Left ventricle myocardium superior (tissue), 1 donor: Measurements from ENCODE around the gene PSORS1C1. TPM values are rescaled to one million over a fixed set of nuclear protein-coding genes. Genes with fewer than 3 reads are reported as not detected.
"Not testable (repeated sequence)": the region's sequence is repeated elsewhere in the genome, so short reads cannot be mapped to it uniquely, and the experiment has no call there.

Experiments used
- ATAC-seq: fragments of 200-7000 bp; cut with Tn5 transposase; one replicate; pipeline ENCODE4 v1.9.1; 2020; ENCODE audit warnings: mild to moderate bottlenecking, moderate library complexity
- DNase-seq: peaks from one replicate; pipeline ENCODE4 v3.0.0-alpha.2; 2020
- intact Hi-C: fragments of 100-400 bp; cut with micrococcal nuclease; formaldehyde crosslinking; loops from one replicate; pipeline ENCODE4 v1.11.0; 2022
- total RNA-seq: library from RNA; stranded (reverse); fragmentation: NEBNext Ultra II Directional; extraction: Animal tissue kit (Norgen Biotek cat#: 25700); gene quantifications from one replicate; pipeline ENCODE4 v1.2.1, GENCODE V29; 2021
- donor health status: DM: no; HTN: yes; CAD: no; lungs with severe emphysema.

Gene PSORS1C1
- total RNA-seq, 1 donor from 2014 or later: 1.5 TPM

DNA sequence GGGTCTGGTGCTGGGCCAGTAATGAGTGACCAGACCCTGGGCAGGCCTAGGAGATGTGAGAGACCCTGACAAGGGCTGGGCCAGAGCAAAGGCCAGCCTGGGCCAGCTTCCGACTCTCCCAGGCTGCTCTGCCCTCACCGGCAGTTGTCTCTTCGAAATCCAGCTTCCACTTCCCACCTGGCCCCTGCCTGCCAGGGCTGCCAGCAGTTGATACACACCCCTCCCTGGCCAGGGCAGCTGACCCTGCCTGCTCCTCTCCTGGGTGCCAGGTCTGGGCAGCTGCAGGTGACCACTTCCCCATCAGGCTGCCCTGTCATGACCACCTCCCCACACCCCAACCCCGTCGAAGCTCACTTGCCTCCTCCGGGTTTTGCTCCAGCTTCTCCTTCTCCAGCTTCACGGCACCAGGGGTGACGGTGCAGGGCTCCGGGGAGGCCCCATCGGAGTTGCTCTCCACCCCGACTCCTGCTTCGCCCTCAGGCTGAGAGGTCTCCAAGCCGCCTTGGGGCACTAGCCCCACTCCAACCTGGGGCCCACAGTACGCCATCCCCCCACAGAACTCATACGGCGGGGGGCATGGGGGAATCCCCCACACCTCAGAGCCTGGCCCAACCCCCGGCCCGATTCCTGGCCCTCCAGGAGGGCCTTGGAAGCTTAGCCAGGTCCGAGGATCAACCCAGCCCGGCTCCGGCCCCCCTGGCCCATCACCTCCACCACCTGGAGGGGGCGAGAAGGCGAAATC is 55.4 kb downstream of the PSORS1C1 start:
- intact Hi-C loops, ATAC-seq: not testable (repeated sequence)

DNA sequence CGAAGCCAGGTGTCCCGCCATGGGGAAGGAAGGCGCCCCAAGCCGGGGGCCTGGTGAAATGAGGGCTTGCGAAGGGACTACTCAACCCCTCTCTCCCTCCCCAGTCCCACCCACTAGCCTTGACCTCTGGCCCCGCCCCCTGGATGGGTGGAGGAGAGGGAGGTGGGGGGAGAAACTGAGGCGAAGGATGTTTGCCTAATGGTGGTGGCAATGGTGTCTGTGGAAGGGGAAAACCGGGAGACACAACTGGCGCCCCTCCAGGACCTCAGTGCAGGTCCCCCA is 55.9 kb downstream of the PSORS1C1 start, which contains the start of gene POU5F1:
Gene POU5F1, minus strand, starts transcription at position 83 of the 282 bp plus-strand sequence. Its CDS starts 62 bp downstream, at position 21.
- ATAC-seq (no peak), DNase-seq (no peak)
- intact Hi-C loops: no loop called here

More for the DNA sequence above, 55.4 kb downstream of the PSORS1C1 start:
- DNase-seq: not testable (repeated sequence)

DNA sequence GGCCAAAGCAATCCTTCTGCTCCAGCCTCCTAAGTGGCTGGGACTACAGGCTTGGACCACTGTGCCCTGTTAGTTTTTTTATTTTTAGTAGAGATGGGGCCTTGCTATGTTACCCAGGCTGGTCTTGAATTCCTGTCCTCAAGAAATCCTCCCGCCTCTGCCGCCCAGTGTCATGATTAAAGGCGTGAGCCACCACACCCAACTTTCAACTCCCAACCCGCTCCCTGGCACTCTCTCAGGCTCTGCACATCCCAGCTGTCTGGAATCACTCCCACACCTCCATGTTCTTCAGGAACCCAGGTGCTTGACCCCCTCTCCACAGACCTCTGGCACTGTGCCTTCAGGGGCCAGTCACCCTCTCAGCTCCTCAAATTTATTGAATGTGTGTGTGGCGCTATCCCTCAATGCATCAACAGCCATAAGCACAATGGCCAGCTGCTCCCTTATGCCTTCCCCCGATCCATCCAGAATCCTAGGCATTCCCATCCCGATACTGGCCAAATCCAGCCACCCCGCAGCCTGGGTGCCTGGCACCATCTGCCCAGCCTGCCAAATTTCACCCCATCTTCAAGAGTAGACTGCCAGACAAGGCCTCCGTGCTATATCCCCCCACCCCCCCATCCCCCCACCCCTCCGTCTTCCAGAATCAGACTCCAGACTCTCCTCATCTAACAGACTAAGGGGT is 56.5 kb downstream of the PSORS1C1 start:
- ATAC-seq (no peak), DNase-seq (no peak)
- intact Hi-C loops: no loop called here

DNA sequence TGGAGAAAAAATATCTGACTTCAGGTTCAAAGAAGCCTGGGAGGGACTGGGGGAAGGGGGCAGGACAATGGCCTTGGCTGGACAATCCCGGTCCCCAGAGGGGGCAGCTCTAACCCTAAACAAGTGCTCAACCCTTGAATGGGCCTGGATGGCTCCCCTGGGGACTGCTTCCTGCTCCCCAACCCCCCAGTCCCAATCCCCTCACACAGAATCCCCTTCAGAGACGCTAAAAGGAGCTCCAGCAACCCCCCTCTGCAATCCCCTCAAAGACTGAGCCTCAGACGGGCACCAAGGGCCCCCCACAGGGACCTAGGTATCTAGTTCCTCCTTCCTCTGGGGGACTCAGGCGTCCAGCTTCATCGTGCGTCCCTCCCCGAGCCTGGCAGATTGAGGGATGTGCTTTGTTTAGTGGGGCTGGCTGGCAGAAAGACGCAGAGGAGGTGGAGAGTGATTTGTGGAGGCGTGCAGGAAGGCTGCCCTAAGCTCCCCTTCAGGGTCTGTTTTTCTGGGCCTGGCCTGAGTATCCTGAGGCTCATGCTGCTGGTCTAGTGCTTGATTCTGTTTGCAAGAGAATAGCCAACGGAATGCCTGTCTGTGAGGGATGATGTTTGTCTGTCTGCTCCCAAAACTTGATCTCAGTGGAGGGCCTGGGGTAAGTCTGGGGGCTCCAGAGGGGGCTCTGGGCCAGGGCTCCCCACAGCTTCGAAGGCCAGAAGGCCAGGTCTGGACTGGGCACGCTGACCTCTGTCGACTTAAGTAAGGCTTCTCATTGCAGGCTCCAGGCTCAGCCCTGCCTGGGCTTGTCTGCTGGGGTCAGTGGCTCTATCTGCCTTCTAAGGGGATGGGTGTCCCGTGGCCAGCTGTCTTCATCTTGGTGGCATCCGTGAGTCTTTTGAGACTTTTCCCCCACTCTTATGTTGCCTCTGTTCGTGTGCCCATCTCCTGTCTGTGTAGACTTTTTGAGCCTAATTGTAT is 57.6 kb downstream of the PSORS1C1 start:
- DNase-seq (no peak), ATAC-seq (no peak)
- intact Hi-C loops: no loop called here

DNA sequence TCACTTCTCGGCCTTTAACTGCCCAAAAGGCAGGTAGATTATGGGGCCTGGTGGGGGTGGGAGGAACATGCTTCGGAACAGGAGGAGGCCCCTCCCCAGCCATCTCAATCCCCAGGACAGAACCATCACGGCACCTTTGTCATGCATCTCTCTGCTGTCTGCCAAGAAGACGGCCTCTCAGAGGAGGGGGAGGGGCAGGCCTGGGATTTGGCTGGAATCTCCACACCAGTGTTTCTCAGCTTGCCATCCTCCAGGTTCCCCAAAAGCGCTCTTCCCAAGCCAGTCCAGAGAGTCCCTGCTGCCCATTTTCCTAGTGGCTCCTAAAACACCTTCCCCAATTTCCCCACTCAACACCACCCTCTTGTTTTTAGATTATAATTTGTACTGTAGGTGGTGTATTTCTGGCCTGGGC is 58.4 kb downstream of the PSORS1C1 start:
- ATAC-seq: peak; percentile 17
- intact Hi-C loops: no loop called here
- DNase-seq: no peak

DNA sequence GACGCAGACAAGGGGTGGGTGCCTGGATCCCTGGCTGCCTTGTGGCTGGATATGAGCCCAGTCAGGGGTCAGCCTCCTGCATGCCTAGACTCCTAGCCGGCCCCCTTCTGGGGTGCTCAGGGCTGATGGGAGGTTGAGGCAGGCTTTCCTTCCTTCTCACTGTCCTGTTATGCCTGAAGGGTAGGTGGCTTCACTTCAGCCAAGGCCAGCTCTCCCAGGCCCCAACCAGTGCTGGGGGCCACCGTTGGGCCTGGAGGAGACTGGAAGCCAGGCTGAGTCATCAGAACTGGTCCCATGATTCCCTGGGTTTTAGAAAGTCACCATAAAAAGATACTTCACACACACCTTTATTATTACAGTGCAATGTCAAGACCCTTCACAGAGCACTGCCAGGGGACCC is 58.8 kb downstream of the PSORS1C1 start:
- no peak for DNase-seq
- intact Hi-C loops: no loop called here
- ATAC-seq: peak; percentile 10

DNA sequence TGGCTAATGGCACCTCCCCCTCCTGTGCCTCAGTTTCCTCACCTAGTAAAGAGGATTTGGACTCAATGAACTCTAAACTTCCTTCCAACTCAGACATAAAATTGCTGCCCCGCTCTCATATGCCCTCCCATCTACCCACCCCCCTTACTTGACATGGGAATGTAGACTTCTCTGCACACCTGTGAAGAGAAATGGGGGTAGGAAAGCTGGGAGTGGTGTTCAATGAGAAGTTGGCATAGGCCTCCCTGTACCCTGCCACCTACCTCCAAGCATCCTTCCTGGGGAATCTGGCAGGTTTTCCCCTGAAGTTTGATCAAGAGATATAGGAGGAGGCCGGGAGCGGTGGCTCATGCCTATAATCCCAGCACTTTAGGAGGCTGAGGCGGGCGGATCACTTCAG is 59.8 kb downstream of the PSORS1C1 start:
- ATAC-seq: no peak

DNA sequence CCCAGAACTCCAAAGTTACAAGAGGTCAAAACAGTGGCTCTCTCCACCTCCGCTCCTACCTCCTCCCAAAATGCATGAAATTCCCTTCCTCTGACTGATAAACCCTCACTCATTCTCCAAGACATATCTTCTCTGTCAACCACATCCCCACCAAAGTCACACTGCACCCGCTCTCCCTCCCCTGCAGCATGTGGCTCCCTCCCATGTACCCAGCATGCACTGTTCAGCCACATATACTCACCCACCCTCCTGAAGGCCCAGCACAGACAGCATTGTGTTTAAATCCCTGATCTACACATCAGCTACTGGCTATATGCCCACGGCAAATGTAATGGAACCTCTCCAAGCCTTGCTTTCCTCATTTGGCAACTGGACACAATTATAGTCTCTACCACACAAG is 61.4 kb downstream of the PSORS1C1 start:
- intact Hi-C loops: no loop called here

More for the DNA sequence above, 59.8 kb downstream of the PSORS1C1 start:
- intact Hi-C loops: no loop called here
- DNase-seq: no peak

DNA sequence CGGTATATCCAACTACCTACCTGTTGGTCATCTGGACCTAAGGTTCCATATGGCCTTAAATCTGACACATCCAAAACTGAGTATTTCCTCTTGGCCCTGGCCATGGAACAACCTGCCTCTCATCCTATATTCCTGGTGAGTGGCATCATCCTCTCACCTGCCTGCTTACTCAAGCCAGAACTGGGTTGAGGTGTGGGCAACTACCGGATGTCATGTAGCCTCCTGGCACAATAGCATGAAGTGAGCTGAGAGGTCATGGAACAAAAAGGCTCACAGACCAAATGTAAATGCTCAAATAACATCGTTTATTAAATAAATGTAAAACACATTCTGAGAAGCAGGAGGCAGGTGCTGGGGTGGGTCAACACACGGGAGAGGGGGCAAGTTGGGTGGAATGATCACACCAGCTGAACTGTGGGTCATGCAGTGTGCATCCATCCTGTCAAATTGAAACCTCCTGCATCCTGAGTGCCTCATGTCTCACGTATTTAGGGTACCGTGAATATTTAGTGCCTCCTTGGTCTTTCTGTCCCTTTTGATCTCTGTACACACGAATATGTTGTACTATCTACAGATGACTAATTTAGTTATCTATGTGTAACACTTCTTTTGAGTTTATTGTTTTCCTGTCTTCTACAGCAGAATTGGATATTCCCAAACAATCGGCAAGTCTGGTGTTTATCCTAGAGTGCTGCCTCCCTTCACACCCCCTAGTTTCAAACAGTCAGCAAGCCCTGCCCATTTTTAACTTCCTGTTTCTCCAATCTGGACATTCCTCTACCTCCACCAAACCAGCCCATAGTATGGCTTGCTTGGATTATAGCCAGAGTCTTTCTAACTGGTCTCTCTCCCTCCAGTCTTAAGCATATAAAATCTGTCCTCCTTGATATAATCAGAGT is 63.8 kb downstream of the PSORS1C1 start:
- no peak for ATAC-seq
- intact Hi-C loops: no loop called here

More for the DNA sequence above, 61.4 kb downstream of the PSORS1C1 start:
- no peak for DNase-seq
- peak; percentile 24 for ATAC-seq

DNA sequence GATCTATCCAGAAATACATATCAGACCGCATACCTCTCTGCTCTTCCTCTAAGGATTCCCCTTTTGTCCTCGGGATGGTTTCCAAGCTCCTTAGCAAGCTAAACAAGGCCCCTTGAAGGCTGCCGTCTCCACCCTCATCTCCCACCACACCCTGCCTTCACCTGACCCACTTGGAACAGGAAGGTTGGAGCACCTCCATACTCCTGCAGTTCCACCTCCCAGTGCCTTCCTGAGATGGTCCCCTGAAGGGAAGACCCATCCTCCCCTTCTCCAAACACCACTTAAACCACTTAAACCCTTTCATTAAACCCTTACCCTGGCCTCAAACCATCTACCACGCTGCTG is 64.4 kb downstream of the PSORS1C1 start:
- intact Hi-C loops: no loop called here
- ATAC-seq: no peak
- no peak for DNase-seq

More for the DNA sequence above, 63.8 kb downstream of the PSORS1C1 start:
- no peak for DNase-seq

DNA sequence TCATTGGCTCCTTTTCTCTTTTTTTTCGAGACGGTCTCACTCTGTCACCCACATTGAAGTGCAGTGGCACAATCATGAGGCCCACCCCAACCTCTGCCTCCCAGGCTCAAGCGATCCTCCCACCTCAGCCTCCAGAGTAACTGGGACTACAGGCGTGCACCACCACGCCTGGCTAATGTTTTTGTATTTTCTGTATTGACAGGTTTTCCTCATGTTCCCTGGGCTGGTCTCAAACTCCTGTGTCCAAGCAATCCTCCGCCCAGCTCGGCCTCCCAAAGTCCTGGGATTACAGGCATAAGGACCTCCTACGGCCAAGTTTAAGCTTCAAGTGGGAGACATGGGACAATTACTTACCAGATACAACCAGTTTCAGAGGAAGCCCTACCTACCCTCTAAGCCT is 65.3 kb downstream of the PSORS1C1 start:
- DNase-seq (no peak), ATAC-seq (no peak)
- intact Hi-C loops: no loop called here

DNA sequence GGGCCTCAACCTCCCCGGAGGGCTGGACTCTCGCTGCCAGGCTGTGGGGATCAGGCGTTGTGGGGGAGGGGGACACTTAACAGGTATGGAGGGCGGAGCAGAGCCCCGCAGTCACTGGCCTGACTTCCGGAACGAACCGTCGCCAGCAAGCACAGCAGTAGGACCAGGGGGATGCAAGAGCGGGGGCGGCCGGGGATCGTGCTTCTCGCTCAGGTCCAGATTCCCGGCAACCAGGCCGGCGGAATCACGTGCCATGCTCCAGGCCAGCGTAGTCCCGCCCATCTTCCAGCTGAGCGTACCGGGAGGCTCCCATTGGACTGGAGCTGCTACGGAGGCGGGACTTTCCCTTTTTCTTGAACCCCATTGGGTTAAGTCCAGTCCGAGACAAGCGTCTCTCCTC is 65.9 kb downstream of the PSORS1C1 start:
- ATAC-seq: peak; percentile 99
- intact Hi-C loops: no loop called here
- DNase-seq: peak; percentile 84

DNA sequence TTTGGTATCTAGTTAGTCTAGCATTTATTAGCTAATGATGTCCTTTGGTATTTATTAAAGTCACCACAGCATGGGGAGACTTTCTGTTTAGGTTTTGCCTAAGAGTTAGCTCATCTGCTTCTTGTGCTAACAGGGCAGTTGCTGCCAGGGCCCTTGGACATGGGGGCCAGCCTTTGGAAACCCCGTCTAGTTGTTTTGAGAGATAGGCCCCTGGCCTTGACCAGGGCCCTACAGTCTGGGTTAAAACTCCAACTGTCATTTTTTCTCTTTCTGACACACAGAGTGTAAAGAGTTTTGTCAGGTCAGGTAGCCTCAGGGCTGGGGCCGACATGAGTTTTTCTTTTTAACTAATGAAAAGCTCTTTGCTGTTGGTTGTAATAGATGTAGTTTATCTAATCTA is 68.7 kb downstream of the PSORS1C1 start:
- DNase-seq, ATAC-seq, intact Hi-C loops: not testable (repeated sequence)

DNA sequence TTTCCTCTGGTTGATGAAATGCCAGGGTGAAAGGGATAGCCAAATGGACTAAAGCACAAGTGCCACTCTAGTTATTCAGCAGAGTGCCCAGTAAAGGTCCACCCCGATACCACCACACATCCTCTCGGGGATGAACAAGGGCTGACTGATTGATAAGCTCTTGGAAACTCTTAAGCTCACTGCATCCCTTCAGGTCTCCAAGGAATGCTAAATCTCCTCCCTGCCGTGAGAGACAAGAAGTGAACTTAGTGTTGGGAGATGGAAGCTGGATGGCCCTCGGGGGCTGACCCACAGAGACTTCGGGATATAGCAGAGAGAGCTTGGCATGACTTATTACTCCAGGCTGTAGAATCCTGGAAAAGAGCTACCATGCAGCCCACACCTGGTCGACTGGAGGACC is 69.3 kb downstream of the PSORS1C1 start:
- intact Hi-C loops, ATAC-seq, DNase-seq: not testable (repeated sequence)

DNA sequence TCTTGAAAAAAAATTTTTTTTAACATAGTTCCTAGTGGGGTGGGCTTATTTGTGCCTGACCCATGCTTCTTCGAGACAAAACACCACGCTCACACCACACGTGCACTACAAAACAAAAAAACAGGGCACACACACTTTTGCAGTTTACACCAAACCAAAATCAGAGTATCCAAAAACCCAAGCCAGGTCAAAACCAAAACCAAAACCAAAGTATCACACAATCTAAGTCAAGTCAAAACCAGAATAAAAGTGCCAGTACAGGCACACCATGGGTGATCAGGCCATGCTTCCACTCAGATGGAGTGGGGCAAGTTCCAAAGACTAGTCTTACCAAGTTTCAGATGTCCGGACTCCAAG is 71.1 kb downstream of the PSORS1C1 start:
- ATAC-seq: peak; percentile 25
- intact Hi-C loops, DNase-seq: not testable (repeated sequence)

DNA sequence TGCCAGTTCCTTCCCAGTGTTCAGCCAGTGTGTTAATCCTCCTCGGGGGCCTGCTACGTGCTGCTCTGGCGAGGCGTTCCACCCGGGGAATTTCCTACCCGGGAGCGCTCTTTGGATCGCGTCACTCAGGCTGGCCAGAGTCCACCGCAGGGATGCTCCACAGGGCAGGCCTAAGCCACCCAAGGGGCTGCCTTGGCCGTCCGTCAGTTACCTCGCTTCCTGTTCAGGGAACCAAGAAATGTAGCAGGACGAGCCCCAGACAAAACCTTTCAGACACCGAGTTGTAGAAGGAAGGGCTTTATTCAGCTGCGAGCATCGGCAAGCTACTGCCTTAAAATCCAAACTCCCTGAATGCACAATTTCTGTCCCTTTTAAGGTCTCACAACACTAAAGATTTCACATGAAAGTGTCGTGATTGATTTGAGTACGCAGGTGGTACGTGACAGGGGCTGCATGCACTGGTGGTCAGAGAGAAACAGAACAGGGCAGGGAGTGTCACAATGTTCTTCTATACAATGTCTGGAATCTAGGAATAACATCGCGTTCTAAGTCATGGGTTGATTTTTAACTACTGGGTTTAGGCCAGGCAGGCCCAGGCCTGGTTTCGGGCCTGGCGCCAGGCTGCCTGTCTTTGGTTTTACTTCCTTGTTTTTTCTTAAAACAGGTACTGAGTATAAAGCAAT is 71.6 kb downstream of the PSORS1C1 start:
- intact Hi-C loops: no loop called here
- DNase-seq: peak; percentile 87
- peak; percentile 80 for ATAC-seq

DNA sequence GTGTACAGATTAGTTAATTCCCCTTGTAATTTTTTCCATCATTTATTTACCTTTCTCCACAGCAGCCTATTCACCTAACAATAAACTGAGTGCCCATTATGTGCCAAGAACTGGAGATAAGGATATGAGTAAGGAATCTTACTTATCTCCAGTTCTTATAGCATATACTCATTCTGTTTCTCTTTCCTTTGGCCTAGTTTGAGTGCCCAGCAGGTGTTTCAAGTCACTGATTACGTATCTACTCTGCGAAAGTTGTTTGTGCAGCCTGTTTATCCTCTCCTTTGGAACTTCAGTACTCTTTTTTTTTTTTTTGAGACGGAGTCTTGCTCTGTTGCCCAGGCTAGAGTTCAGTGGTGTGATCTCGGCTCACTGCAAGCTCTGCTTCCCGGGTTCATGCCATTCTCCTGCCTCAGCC is 73.2 kb downstream of the PSORS1C1 start:
- ATAC-seq: no peak
- DNase-seq: no peak
- intact Hi-C loops: no loop called here

DNA sequence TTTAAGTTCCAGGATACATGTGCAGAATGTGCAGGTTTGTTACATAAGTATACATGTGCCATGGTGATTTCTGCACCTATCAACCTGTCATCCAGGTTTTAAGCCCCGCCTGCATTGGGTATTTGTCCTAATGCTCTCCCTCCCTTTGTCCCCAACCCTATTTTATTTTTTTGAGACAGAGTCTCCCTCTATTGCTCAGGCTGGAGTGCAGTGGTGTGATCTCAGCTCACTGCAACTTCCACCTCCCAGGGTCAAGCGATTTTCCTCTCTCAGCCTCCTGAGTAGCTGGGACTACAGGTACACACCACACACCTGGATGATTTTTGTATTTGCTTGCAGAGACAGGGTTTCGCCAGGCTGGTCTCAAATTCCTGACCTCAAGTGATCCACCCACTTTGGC is 74.6 kb downstream of the PSORS1C1 start:
- DNase-seq, intact Hi-C loops: not testable (repeated sequence)

More for the DNA sequence above, 74.6 kb downstream of the PSORS1C1 start:
- not testable (repeated sequence) for ATAC-seq
